ENCODE measurements around the gene WNT2. TPM values are rescaled to one million over a fixed set of nuclear protein-coding genes. Genes with fewer than 3 reads are reported as not detected.

WNT2 gene
- total RNA-seq, result not detected

DNA sequence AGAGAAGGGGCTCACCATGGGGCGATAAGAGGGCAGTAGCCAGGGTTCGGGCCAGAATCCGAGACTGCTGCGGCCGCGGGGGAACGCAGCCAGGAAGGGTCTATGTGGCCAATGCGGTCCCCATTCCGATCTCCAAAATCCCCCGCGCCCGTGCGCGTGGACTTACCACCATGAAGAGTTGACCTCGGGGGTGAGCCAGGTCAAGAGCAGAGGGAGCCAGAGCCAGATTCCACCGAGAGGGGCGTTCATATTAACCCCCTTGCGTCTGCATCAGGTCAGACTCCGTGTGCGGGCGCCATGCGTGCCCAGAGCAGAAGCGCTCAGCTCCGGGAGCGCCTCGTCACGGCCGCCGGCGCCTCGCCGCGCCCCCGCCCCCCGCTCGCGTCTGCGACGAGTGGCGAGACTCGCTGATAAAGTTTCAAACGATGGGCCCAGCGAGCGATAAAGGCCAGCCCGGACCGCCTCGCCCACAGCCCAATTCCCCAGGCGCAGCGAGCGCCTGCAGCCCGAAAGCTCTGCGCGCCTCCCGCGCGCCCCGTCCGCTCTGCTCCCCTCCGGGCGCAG, at the start of gene WNT2:
Gene WNT2 (minus strand): TSS at position 318 of the 564 bp plus-strand sequence. CDS start 69 bp downstream, at position 249.

Other genes with a start within 250 kb of the WNT2 start
- not detected for gene ASZ1, start 104.4 kb upstream of the WNT2 start, total RNA-seq
- gene CFTR, start 157.0 kb upstream of the WNT2 start, total RNA-seq, result not detected